ENCODE data around the gene IL17RC. TPM values are rescaled to one million over a fixed set of nuclear protein-coding genes. Genes with fewer than 3 reads are reported as not detected.

IL17RC gene
- total RNA-seq, 4 donors from 2014 or later, result 22.3 to 125 (median 123) TPM

GRCh38 chr3:9933561-9934234 is 16.8 kb downstream of the IL17RC start, which contains the start of gene CRELD1:
TSS of gene CRELD1 (plus strand) at chr3:9933834. CDS start at chr3:9934439, 605 bp downstream.
- peak; percentile 82 to 93 for TF ChIP-seq POLR2A (IDR thresholded peaks at IDR 0.05)
- TF ChIP-seq CTCF (IDR thresholded peaks at IDR 0.05), result no peak
- Histone ChIP-seq H3K27ac (peak within 1 kb of the TSS; percentile 90 to 97 (median 92)), H3K27me3 (no peaks in the 10 kb centered on the region), H3K9me3 (no peaks in the 10 kb centered on the region), H3K36me3 (peaks cover 0 to 25% (median 0%) of the 10 kb centered on the region in 3 donors), H3K4me1 (peaks cover 0 to 28% (median 9%) of the 10 kb centered on the region in 4 donors), H3K4me3 (peak within 1 kb of the TSS; percentile 74 to 82 (median 79))
- peak; percentile 98 to 99 (median 99) for DNase-seq

GRCh38 chr3:9934235-9934621 is 17.3 kb downstream of the IL17RC start:
- peaks cover 0 to 28% (median 9%) of the 10 kb centered on the region in 4 donors for H3K4me1 ChIP-seq
- no peak for TF ChIP-seq POLR2A (IDR thresholded peaks at IDR 0.05)
- TF ChIP-seq CTCF (IDR thresholded peaks at IDR 0.05), result peak in 4 of 6 experiments; percentile 14 to 30 (median 20)
- peak overlapping the region; percentile 90 to 97 (median 92) for H3K27ac ChIP-seq
- H3K4me3 ChIP-seq, result peak overlapping the region; percentile 74 to 82 (median 79)
- peaks cover 0 to 21% (median 0%) of the 10 kb centered on the region in 3 donors for H3K36me3 ChIP-seq
- no peaks in the 10 kb centered on the region for H3K27me3 ChIP-seq
- peak in 1 of 3 donors; percentile 40 for DNase-seq
- H3K9me3 ChIP-seq, result no peaks in the 10 kb centered on the region

- Histone ChIP-seq H3K36me3 (peaks cover 0 to 13% (median 0%) of the 10 kb centered on the region in 3 donors), H3K27me3 (no peaks in the 10 kb centered on the region), H3K27ac (peak overlapping the region in 1 of 4 donors; percentile 97), H3K4me1 (peaks cover 0 to 28% (median 9%) of the 10 kb centered on the region in 4 donors), H3K9me3 (no peaks in the 10 kb centered on the region), H3K4me3 (peak overlapping the region in 2 of 4 donors; percentile 74 to 82)
- TF ChIP-seq CTCF (IDR thresholded peaks at IDR 0.05) (no peak), POLR2A (IDR thresholded peaks at IDR 0.05) (no peak)
- no peak for DNase-seq
Observed at GRCh38 chr3:9934993-9935392, 18.1 kb downstream of the IL17RC start.

GRCh38 chr3:9935966-9936510 is 19.1 kb downstream of the IL17RC start:
- H3K4me1 ChIP-seq, result peaks cover 0 to 28% (median 9%) of the 10 kb centered on the region in 4 donors

More at GRCh38 chr3:9935966-9936510, 19.1 kb downstream of the IL17RC start:
- H3K9me3 ChIP-seq, result no peaks in the 10 kb centered on the region
- H3K4me3 ChIP-seq, result no peak overlapping the region
- no peak overlapping the region for H3K27ac ChIP-seq
- no peak for TF ChIP-seq CTCF (IDR thresholded peaks at IDR 0.05)
- TF ChIP-seq POLR2A (IDR thresholded peaks at IDR 0.05), result no peak
- no peak for DNase-seq
- H3K36me3 ChIP-seq, result peaks cover 0 to 14% (median 0%) of the 10 kb centered on the region in 3 donors
- no peaks in the 10 kb centered on the region for H3K27me3 ChIP-seq

All from Peyer's patch (tissue), 4 donors.